Left renal pelvis (tissue), 4 donors: Measurements from ENCODE around the gene DOCK2. TPM values are rescaled to one million over a fixed set of nuclear protein-coding genes. Genes with fewer than 3 reads are reported as not detected.

Source experiments
- DNase-seq, 4 donors: peaks; one replicate each; pipeline ENCODE4 v3.0.0-alpha.2; 2013; ENCODE audit warnings: low read depth in 4 of 4, low spot score in 3 of 4
- polyA plus RNA-seq, 4 donors: library from polyadenylated mRNA; unstranded; fragments of 120-200 nt; gene quantifications; one replicate each; pipeline ENCODE4 v1.2.1, GENCODE V29; 2013; ENCODE audit not compliant: insufficient read length in 4 of 4

DOCK2 gene
- polyA plus RNA-seq, 4 donors, result 2.7 to 5.8 (median 3.0) TPM

DNA sequence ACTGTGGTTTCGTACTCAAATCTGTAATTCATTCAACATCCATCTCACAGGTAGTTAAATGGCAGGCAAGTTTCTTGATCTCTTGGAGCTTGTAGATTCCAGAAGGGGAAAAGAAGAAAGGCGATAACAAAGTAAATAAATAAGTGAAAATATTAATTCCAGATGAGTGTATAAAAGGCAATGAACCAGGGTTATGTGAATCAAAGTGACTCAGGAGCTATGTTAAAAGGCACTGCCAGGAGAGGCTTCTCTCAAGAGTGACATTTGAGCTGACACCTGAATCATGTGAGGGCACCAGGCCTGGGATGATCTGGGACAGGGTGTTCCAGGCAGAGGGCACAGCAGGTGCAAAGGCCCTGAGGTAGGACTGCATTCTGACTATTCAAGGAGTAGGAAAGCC is 45.0 kb downstream of the DOCK2 start:
- DNase-seq, result no peak

DNA sequence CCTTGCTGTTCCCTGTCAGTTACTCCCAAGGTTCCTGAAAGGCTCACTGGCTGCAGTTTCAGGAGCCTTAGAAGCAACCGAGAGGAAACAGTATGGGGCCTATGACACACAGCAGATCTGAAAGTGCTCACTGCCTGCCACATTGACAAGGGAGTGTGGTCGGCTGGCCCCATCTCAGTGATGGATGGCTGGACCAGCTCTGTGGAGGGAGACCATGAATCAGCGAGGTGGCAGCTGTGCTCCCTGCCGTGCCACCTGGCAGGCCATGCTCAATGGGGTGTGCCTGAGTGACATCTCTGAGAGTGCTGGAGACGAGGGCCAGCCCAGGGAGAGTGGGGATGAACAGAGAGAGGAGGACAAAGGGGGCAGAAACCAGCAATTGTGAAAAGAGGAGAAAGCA is 49.1 kb downstream of the DOCK2 start:
- DNase-seq, result no peak

DNA sequence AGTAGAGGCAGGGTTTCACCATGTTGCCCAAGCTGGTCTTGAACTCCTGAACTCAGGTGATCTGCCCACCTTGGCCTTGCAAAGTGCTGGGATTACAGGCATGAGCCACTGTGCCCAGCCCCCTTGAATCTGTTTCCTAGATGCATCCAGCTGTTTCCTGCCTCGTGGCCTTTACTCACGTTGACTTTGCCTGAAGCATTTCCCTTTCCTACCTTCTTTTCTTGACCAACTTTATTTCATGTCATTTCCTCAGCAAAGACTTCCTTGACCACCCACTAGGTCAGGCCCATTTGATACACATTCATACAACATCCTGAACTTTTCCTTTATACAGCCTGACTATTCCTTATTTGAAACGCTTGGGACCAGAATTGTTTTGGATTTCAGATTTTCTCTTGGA is 51.0 kb downstream of the DOCK2 start:
- no peak for DNase-seq

DNA sequence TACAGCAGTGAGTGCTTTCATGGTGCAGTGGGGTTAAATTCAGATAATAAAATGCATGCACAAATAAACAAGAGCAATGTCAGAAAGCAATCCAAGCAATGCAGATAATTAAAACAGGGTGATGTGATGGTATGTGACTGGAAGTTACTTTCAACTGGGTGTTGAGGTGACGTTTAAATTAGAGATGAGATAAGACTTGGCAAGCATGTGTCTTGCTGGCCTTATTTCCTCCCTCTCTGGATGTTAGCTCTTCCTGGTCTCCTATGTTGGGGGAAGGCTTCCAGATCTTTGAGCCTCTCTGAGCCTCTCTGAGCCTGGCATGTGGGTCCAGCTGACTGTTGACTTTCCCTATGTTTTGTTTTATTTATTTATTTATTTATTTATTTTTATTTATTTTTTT is 54.4 kb downstream of the DOCK2 start:
- DNase-seq, result no peak

DNA sequence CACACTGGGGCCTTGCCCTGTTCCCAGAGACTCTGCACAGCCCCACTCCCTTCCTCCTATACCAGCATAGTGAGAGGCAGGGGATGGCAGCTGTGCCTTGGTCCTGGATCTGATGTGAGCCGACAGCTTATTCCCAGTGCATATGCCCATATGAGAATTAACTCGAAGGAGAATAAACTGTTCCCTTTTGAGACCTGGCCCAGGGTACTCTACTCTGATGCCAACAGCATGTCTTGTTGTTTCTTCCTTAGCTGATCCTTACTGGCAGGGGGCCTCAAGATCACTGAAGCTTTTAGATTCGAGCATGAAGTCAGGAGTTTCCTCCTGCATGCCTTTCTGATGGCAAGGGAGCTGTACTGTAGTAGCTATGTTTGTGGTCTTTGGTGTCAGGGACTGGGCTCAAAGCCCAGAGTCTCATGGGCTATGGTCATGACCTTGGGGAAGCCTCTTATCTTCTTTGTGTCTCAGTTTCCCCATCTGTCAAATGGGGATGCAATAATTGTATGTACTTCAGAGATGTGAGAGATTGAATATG is 57.1 kb downstream of the DOCK2 start:
- no peak for DNase-seq

DNA sequence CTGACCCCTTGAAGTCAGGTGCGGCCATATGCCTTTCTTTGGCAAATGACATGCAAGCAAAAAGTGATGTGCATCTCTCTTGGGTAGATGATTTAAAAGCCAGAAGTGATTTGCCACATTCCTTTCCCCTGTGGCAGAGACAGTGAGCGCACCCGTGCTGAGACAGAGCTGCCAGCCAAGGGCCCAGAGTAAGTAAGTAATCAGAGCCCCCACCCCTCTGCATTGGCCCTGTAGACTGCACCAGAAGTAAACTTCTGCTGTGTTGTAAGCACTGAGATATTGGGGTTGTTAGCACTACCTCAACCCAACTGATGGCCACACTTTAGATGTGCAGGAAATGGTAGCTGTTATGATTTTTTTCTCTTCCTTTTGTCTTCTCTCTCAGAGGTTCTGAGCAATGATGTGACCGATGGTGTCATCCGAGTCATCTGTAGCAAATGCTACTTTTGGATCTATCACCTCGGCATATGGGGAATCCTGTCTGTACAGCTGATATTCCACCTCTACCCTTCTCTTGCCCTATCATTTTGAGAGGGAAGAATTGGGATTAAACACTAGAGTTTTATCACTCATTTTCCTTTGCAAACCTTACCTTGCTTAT is 58.0 kb downstream of the DOCK2 start:
- DNase-seq, result no peak

DNA sequence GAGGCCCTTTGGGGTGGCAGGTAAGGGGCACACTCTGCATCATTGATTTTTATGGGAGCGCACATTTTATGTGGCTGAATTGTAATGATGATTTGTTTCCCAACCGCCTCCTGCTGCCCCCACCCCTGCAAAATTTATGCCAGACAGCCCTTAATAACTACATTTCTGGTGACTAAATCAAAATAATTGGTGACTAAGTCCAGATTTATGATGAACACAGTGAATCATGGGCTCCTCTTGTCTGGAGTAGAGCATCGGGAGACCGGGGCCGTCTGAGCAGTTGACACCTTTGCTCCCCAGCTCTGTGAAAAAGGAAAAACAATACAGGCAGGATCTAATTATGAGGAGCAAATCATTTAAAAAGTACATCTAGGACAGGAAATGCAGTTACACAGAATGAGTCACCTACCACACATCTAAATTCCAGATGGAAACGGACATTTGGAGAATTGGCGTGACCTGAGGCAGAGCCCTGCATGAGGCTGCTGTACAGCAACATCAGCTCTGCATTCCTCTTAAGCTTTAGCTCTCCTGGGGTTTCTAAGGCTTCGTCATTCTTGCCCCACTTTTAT is 58.9 kb downstream of the DOCK2 start:
- no peak for DNase-seq

DNA sequence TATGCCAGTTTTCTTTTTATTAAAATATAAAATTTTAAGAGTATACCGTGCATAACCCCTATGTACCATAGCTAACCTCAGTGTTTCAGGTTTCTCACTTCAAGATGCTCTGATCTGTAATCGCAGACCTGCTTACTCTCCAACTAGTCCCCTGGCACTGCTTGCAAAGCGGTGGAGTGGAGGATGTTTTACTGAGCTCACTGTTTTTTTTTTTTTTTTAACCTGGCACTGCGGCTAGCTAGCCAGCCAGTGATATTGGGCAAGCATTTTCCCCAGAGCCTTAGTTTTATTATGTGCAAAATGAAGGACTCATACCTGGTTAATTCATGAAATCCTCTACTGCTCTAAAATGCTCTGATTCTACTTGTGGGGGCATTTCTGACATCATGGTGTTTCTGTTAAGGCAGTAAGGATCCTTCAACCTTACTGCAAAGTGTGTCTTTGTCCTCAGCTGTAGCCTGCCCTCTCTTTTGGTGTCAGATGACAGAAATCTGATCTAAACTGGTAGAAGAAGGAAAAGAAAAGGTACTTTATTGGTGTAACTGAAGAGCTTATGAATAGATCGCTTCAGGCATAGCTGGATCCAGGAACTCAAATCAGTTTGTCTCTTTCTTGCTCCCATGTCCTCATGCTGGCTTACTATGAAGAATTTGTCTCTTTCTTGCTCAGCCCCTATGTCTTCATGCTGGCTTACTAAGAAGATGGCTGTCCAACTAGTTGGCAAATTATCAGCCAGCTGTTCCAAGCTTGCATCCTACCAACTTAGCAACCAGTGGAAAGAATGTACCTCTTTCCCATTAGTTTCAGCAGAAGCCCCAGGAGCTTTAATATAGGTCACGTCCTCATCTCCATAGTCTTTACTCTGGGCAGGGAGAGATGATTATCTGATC is 59.8 kb downstream of the DOCK2 start:
- no peak for DNase-seq

DNA sequence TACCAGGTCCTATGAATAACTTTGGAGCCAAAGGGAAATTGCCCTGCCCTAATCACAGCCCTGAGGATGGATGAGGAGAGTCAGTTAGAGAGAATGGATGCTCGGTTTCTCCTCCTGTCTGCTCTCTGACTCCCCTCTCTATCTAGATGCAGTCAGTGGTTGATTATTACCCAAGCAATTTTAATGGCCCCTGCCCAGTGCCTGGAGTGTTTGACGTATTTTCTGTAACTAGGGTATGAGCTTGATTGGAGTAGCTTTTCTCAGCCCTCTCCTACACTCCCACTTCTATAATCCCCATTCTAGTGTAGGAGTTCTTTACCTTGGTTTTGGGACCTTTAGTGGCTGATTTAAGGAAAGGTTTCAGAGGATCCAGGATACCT is 60.4 kb downstream of the DOCK2 start:
- no peak for DNase-seq

DNA sequence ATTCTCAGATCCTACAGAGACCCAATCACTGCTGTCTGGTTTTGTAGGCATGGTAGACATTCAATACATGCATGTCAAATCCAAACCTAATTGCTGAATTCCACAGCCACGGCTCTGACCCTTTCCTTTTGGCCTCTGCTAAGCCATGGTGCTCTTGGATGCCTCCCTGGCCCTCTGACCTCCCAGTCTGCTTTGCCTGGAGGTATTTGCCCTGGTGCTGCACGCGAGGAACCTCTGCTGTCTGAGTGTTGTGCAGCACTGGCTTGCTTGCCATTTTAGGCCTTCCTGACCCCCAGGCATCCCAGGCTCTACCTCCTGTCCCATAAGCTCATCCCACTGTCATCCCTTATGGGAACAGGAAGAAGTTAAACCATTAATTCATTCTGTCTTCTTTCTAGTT is 60.9 kb downstream of the DOCK2 start:
- no peak for DNase-seq

DNA sequence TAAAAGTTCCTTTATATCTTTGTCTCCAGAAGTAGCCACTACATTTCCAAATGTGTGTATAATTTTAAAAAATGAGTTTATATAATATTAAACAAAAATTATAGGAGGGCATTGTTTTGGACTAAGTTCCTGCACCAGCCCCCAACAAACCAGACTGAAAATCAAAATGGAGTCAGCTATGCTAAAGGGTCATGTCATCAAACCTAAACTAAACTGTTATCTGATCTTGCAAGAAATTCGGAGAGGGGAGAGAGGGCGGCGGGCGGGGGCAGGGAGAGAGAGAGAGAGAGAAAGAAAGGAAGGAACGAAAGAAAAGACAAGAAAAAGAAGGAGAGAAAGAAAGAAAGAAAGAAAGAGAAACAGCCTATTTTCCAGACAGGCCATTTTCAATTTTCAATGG is 63.5 kb downstream of the DOCK2 start:
- no peak for DNase-seq

DNA sequence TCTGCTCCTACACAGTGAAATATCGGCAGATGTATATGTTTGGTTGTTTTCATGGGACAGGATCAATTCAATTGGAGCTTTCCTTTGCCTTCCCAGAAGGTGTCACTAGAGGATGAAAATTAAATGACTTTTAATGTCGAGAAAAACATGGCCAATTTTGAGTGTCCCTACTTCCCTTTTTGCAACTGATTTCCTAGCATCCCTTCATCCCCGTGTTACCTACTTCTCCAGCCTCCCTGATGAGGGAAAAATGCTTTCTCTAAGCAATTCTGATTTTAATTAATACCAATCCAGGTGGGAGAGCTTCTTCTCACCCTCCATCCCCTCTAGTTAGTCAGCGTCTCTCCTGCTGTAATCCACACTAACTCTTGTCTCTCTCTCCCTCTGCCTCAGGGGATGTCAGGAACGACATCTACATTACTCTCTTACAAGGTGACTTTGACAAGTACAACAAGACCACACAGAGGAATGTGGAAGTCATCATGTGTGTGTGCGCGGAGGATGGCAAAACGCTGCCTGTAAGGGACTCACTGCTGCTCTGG is 64.9 kb downstream of the DOCK2 start:
- no peak for DNase-seq

DNA sequence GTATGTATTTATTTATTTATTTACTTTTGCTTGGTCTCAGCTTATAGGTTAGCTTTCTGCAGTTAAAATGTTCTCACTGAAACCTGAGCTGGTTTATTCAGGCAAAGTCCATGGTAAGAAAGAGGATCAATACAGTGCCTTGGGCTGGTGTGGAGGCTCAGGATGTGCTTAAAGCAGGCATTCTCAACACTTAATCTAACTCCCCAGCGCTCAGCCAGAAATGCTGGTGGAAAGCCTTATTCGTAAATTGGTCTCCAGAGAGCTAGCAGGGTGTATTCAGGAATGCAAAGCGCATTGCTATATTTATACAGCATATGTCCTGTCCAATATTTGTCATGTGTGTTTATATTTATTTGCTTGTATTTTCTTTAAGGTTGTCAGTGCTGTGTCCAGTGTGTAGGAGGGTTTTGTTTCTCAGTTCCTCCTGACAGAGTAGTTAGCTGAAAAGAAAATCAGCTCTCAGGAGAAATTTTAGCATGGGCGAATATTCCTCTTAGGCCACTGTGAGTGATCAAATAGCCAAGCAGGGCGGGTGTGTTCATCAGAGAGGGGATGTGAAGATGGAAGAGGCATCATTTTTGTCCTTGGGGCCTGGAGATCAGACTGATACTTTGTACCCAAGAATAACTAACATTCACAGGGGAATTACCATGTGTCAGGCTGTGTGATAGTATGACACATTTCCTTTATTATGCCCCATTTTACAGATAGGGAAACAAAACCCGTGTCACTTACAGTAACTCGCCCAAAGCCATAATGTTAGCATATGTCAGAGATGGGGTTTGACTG is 65.8 kb downstream of the DOCK2 start:
- no peak for DNase-seq

DNA sequence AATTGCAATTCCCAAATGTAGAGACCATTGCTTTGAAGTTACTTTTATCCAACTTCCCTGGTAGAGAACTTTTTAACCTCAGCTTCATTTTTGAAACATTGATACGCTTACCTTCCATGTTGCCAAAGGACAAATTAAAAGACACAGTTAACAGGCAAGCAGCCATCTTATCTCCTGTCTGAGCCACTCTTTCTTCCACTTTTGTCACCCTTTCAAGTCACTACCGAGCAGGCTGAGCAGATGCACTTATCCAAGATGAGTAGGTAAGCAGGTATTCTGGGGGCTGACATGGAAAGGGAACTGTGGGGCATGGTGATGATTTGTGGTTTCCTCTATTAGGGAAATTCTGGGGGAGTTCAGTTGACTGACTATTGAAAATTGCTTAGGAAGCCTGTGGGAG is 66.7 kb downstream of the DOCK2 start:
- no peak for DNase-seq

DNA sequence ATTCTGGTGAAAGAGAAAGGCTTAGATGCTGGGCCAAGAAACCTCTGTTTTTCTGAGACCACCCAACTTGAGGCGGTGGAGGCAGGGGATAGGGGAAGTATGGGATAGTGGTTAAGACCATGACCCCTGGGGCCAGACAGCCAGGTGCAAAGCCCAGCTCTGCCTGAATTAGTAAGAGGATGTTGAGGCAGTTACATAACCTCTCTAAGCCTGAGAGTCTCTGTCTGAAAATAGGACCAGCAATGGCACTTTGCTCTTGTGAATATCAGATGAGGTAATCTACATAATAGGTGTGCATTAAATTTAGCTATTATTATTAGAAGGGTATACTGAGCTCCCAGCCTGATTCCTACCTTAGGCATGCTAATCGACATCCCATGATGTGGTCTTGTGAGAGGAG is 68.2 kb downstream of the DOCK2 start:
- DNase-seq, result no peak

DNA sequence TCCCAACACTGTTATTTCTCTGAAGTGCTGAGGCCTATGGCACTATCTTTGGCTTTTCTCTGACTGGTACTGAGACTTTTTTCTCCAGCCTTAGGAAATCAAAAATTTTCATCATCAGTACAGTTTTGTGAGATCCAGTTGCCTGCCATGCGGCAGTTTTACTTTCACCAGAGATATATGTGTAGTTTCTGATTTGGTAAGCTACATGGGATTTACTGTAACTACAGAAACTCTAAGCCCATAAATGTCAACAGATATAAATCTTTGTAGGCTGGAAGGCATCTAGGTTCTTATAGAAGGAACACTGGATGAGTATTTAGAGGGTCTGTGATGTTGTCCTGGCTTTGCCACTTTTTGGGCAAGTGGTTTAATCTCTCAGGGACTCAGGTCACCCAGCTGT is 69.0 kb downstream of the DOCK2 start:
- DNase-seq, result no peak

DNA sequence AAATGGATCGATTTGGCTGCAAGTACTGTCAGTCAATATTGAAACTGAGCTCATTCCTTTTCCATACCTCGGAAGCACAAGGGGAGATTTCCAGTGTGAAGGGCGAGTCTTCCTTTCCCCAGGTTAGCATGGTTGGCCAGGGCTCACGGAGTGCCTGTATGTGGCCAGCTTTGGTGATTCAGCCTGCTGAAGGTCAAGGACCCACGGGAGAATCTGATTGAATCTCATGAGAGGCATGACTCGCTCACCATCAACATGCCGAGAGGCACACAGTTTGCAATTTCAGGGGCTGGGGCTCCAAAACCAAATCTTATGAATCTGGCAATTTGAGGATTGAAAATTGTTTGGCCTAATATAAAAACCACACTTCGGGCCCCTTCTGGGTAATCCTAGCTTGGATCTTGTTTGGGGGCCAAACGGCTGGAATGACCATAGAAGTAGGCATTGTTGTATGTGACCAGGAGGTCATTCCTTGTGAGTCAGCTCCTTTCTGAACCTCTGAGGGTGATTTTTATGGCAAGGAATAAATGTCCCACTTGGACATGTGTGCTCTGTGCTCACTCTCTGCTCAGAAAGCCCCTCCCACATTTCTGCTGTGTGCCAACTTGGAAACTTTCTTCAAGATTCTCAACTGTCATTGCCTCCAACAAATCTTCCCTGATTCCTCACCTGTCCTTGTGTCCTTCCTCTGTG is 69.8 kb downstream of the DOCK2 start:
- no peak for DNase-seq

DNA sequence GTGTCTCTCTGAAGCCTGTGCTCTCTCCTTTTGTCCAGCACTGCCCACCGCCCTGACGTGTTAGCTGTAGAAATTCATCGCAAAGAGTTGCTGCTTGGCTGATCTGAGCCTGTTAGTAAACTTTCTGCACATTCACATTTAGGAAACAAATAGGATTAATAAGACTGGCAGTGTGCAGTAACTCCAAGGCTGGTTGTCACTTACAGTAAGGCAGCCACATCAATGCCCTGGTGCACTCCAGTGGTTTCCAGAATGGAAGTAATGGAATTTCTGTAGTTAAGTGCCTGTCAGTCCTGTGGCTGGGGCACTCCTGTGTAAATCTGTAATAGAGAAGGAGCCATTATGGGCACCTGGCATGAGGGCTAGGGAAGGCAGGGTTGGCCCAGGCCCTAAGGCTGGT is 70.6 kb downstream of the DOCK2 start:
- no peak for DNase-seq

DNA sequence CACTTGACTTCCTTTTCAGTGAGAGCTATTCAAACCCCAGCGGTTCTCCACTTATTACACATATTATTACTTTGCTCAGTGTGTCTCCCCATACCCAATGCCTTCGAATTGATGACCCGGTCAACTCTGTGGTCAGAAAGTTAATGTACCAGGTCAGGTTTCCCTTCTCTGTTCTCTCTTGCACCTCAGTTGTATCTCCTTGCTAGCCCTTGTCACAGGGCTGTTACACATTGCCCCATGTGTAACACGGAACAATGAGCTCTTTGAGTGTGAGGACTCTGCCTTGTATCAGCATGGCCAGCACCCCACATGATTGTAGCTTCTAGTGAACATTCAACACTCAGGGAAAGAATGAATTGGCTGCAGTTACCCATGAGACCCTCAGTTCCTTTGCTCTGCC is 73.6 kb downstream of the DOCK2 start:
- DNase-seq, result no peak

DNA sequence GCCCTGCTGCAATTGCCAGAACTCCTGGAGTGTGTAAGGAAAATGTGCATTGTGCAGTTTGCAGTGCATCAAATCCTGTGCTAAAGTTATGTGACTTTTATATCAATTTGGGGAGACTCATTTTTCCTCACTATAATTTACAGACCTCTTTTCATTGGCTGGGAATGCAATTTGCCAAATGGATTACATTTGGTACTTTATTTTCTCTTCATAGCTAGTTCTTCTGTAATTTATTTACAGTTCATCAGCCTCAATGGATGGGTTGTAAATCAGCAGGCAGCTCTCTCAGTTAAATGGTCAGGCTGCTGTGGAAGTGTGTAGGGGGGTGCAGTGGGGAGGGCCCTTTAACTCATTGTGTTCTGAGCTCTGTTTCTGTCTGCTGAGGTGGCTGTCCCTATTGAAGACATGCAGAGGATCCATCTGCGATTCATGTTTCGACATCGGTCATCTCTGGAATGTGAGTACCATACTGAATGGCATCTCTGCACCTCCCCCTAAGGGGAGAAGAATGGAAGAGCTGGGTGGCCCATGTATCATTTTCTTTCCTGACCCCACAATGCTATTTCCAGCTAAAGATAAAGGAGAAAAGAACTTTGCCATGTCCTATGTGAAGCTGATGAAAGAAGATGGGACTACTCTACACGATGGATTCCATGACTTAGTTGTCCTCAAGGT is 74.6 kb downstream of the DOCK2 start:
- peak; percentile 36 to 51 (median 48) for DNase-seq
